Smooth muscle cell (in vitro differentiated cells): ENCODE measurements around the gene TPRG1. TPM values are rescaled to one million over a fixed set of nuclear protein-coding genes. Genes with fewer than 3 reads are reported as not detected.

Experiments used
- DNase-seq: peaks from one replicate; lab custom pipeline; 2025; ENCODE audit not compliant: unreplicated experiment; lab: John Stamatoyannopoulos, UW
- H2AFZ ChIP-seq: fragments of 200-600 bp; sonication (generic); 2 replicates; pipeline ENCODE4 v1.6.0; 2016; ENCODE audit warnings: antibody characterized with exemption, low read depth, mild to moderate bottlenecking
- H3F3A ChIP-seq: fragments of 200-600 bp; sonication (generic); 2 replicates; pipeline ENCODE4 v1.6.0; 2017; ENCODE audit warnings: antibody characterized with exemption, low read depth
- H3K27ac ChIP-seq: fragments of 200-600 bp; sonication (generic); 2 replicates; pipeline ENCODE4 v1.5.1; 2016; ENCODE audit warnings: low read depth, mild to moderate bottlenecking
- H3K27me3 ChIP-seq: fragments of 200-600 bp; sonication (generic); 2 replicates; pipeline ENCODE4 v1.6.1; 2016; ENCODE audit warnings: low read depth, mild to moderate bottlenecking
- H3K36me3 ChIP-seq: fragments of 200-600 bp; sonication (generic); 2 replicates; pipeline ENCODE4 v1.5.1; 2016; ENCODE audit warnings: low read depth
- H3K4me1 ChIP-seq: fragments of 200-600 bp; sonication (generic); 2 replicates; pipeline ENCODE4 v1.5.1; 2016; ENCODE audit warnings: low read depth
- H3K4me2 ChIP-seq: fragments of 200-600 bp; sonication (generic); 2 replicates; pipeline ENCODE4 v1.6.0; 2016; ENCODE audit warnings: mild to moderate bottlenecking
- H3K4me3 ChIP-seq: fragments of 200-600 bp; sonication (generic); 2 replicates; pipeline ENCODE4 v1.5.1; 2016; ENCODE audit warnings: mild to moderate bottlenecking
- H3K79me2 ChIP-seq: fragments of 200-600 bp; sonication (generic); 2 replicates; pipeline ENCODE4 v1.6.0; 2016; ENCODE audit warnings: low read depth, mild to moderate bottlenecking
- H3K9ac ChIP-seq: fragments of 200-600 bp; sonication (generic); 2 replicates; pipeline ENCODE4 v1.6.0; 2016; ENCODE audit warnings: low read depth
- H3K9me3 ChIP-seq: fragments of 200-600 bp; sonication (generic); replicated peaks from 2 replicates; pipeline ENCODE4 v1.5.1; 2016; ENCODE audit warnings: low read depth
- H4K20me1 ChIP-seq: fragments of 200-600 bp; sonication (generic); 2 replicates; pipeline ENCODE4 v1.6.0; 2016; ENCODE audit warnings: low read depth
- CTCF ChIP-seq: fragments of 200-600 bp; sonication (generic); IDR thresholded peaks from 2 replicates; pipeline ENCODE4 v1.5.1; 2017; ENCODE audit warnings: borderline replicate concordance, mild to moderate bottlenecking, antibody characterized with exemption; ENCODE audit not compliant: insufficient read depth, poor library complexity, severe bottlenecking
- WGBS: methylation state at CpG from one replicate; pipeline ENCODE4 v1.1.7; 2016; ENCODE audit warnings: low lambda C conversion rate; 5-methylcytosine and 5-hydroxymethylcytosine counted together
- polyA plus RNA-seq: library from polyadenylated mRNA; unstranded; fragments of >200 nt; fragmentation: Nextera tagmentation; extraction: Ambion mirVana; gene quantifications from 2 replicates; pipeline ENCODE4 v1.2.1, GENCODE V29; 2016
- total RNA-seq: library from RNA; depleted of rRNA; stranded (reverse); fragments of >200 nt; gene quantifications from 2 replicates; pipeline ENCODE4 v1.2.3, GENCODE V29; 2014

TPRG1 gene
- total and polyA plus RNA-seq, 2 experiments from 2014 or later, result 0.65 to 3.2 TPM

GRCh38 chr3:189172668-189173419, 1.1 kb downstream of the TPRG1 start:
- no peak overlapping the region for H3K4me2 ChIP-seq
- no peaks in the 10 kb centered on the region for H4K20me1 ChIP-seq
- no peak overlapping the region for H3K4me3 ChIP-seq
- no peak for TF ChIP-seq CTCF
- H3K79me2 ChIP-seq, result no peaks in the 10 kb centered on the region
- H3K9me3 ChIP-seq, result no peaks in the 10 kb centered on the region
- H2AFZ ChIP-seq, result no peak overlapping the region
- 83% methylated on average over 8 of the region's 8 CpGs for WGBS
- H3K9ac ChIP-seq, result no peak overlapping the region
- no peaks in the 10 kb centered on the region for H3K4me1 ChIP-seq
- no peaks in the 10 kb centered on the region for H3K27me3 ChIP-seq
- H3F3A ChIP-seq, result no peaks in the 10 kb centered on the region
- H3K27ac ChIP-seq, result no peak overlapping the region
- no peaks in the 10 kb centered on the region for H3K36me3 ChIP-seq
- DNase-seq, result no peak

GRCh38 chr3:189184566-189184965, 12.8 kb downstream of the TPRG1 start:
- no peaks in the 10 kb centered on the region for H3K27me3 ChIP-seq
- no peak for DNase-seq
- no peak overlapping the region for H3K9ac ChIP-seq
- H3K9me3 ChIP-seq, result no peaks in the 10 kb centered on the region
- H4K20me1 ChIP-seq, result no peaks in the 10 kb centered on the region
- no peaks in the 10 kb centered on the region for H3K79me2 ChIP-seq
- H3F3A ChIP-seq, result no peaks in the 10 kb centered on the region
- 97% methylated on average over 7 of the region's 7 CpGs for WGBS
- no peak overlapping the region for H3K27ac ChIP-seq
- no peak overlapping the region for H3K4me2 ChIP-seq
- no peaks in the 10 kb centered on the region for H3K36me3 ChIP-seq
- no peak overlapping the region for H2AFZ ChIP-seq
- no peak overlapping the region for H3K4me3 ChIP-seq
- TF ChIP-seq CTCF, result no peak
- H3K4me1 ChIP-seq, result no peaks in the 10 kb centered on the region

DNA sequence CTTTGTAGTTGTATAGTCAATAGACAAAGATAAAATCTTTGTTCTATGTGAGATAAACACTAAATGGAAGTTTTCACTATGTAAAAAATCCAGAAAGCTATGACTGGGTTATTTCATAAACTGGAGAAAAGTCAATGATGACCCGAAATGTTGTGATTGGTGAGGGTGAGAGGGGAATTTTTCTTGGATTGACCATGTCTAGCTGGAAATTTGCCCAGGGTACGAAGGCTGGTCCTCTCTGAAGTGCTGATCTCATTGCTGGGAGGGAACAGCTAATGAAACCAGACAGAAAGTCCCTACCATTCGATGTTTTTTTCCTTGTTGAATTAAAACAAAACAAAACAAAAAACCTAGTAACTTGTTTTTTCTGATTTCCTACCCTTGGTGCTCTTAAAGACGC, 14.3 kb downstream of the TPRG1 start:
- no peaks in the 10 kb centered on the region for H3K36me3 ChIP-seq
- H3K4me2 ChIP-seq, result no peak overlapping the region
- H2AFZ ChIP-seq, result no peak overlapping the region
- no peak for TF ChIP-seq CTCF
- no peak for DNase-seq
- no peak overlapping the region for H3K4me3 ChIP-seq
- H3K9ac ChIP-seq, result no peak overlapping the region
- 81% methylated on average over 4 of the region's 4 CpGs for WGBS
- H3K9me3 ChIP-seq, result no peaks in the 10 kb centered on the region
- no peaks in the 10 kb centered on the region for H3F3A ChIP-seq
- H3K4me1 ChIP-seq, result no peaks in the 10 kb centered on the region
- H3K79me2 ChIP-seq, result no peaks in the 10 kb centered on the region
- H4K20me1 ChIP-seq, result no peaks in the 10 kb centered on the region
- no peaks in the 10 kb centered on the region for H3K27me3 ChIP-seq
- no peak overlapping the region for H3K27ac ChIP-seq

GRCh38 chr3:189188466-189188865, 16.7 kb downstream of the TPRG1 start:
- no peak overlapping the region for H3K27ac ChIP-seq
- no peaks in the 10 kb centered on the region for H3K79me2 ChIP-seq
- no peak for DNase-seq
- H4K20me1 ChIP-seq, result no peaks in the 10 kb centered on the region
- no peak for TF ChIP-seq CTCF
- H3F3A ChIP-seq, result no peaks in the 10 kb centered on the region
- no peak overlapping the region for H2AFZ ChIP-seq
- H3K4me1 ChIP-seq, result no peaks in the 10 kb centered on the region
- H3K4me3 ChIP-seq, result no peak overlapping the region
- H3K4me2 ChIP-seq, result no peak overlapping the region
- peaks cover 4% of the 10 kb centered on the region for H3K9me3 ChIP-seq
- no peaks in the 10 kb centered on the region for H3K36me3 ChIP-seq
- no peaks in the 10 kb centered on the region for H3K27me3 ChIP-seq
- no peak overlapping the region for H3K9ac ChIP-seq
